GM19099 (cell line): ENCODE data around the gene COL11A1.

ENCODE experiments used
- POLR2A ChIP-seq: IDR thresholded peaks from 3 replicates; pipeline ENCODE4 v1.6.1; 2011; ENCODE audit warnings: low read depth; ENCODE audit not compliant: insufficient read length; ENCODE audit errors: extremely low read depth

COL11A1 gene

DNA sequence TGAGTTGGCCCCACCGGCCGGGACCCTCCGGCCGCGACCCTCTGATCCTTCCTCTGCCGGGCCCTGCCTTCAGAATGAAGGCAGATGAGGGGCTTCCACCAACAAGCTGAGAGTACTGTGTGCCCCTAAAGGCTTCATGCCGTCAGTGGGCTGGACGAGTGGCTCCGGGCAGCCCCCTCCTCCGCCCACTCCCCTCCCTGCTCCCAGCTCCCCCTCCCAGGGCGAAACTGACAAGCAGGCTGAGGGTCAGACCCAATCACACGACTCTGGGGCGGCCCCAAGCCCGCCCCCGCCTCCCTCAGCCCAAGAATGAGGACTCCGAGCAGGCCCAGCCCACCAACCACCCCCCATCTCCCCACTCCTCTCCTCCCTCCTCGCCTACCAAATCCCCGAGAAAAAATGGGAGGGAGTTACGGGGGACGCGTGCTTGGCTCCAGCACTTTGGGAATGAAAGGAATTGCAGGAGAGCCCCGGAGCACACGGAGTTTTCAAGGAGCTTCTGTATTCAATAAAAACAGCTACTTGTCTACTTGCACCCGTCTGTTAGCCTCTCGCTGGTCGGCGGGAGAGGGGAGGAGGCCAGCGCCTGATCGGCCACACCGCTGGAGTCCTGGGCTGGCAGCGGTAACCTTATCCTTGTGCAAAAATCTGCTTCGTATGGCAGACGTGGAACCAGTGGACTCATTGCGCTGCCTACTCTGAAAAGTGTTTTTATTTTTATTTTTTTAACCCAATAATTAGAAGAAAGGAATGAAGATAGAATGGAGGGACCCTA is at the start of gene COL11A1:
Gene COL11A1 (minus strand): TSS at position 147 of the 775 bp plus-strand sequence. CDS start 344 bp downstream, outside the sequence.
- no peak for TF ChIP-seq POLR2A

- TF ChIP-seq POLR2A, result no peak
Measured at GRCh38 chr1:103156966-103157365, 48.6 kb upstream of the COL11A1 start.

- no peak for TF ChIP-seq POLR2A
Measured at GRCh38 chr1:103146166-103146565, 37.8 kb upstream of the COL11A1 start.

GRCh38 chr1:103145449-103145848 is 37.1 kb upstream of the COL11A1 start:
- no peak for TF ChIP-seq POLR2A

GRCh38 chr1:103144681-103145080 is 36.4 kb upstream of the COL11A1 start:
- TF ChIP-seq POLR2A, result no peak

- no peak for TF ChIP-seq POLR2A
Measured at GRCh38 chr1:103142461-103142860, 34.1 kb upstream of the COL11A1 start.

DNA sequence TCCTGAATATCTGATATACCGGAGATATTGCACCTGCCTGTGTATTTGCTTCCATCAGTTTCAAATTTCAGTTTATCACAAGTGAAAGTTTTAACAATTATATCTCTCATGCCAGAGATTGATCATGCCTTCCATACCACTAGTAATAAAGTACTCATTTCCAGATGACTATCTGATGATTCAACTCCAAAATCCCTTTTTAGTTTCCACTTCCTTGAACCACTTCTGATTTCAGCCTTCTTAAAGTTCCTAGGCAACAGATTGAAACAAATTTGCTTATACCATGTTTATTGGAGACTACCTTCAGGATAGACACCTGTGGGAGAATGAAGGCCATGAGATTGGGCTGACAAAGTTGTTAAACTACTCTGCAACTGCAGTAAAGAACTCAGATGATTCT is 21.5 kb upstream of the COL11A1 start:
- TF ChIP-seq POLR2A, result no peak

DNA sequence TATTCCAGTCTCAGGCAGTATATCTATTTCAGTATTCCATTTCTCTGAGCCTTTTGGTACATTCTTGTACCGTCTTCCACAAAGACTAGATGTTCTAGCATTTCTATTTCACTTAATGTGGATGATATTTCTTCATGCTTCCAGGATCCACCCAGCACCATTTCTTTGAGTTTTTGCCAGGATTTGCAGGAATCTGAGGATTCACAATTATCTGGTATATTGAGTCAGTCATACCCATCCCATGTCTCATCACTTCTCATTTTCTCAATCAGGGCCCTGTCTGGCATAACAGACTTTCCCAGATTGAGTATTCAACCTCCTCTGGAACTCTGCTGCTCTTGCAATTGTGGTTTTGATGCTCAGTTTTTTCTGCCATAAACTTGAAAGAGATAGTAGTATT is 20.9 kb upstream of the COL11A1 start:
- no peak for TF ChIP-seq POLR2A

- no peak for TF ChIP-seq POLR2A
Measured at GRCh38 chr1:103125219-103125618, 16.9 kb upstream of the COL11A1 start.

DNA sequence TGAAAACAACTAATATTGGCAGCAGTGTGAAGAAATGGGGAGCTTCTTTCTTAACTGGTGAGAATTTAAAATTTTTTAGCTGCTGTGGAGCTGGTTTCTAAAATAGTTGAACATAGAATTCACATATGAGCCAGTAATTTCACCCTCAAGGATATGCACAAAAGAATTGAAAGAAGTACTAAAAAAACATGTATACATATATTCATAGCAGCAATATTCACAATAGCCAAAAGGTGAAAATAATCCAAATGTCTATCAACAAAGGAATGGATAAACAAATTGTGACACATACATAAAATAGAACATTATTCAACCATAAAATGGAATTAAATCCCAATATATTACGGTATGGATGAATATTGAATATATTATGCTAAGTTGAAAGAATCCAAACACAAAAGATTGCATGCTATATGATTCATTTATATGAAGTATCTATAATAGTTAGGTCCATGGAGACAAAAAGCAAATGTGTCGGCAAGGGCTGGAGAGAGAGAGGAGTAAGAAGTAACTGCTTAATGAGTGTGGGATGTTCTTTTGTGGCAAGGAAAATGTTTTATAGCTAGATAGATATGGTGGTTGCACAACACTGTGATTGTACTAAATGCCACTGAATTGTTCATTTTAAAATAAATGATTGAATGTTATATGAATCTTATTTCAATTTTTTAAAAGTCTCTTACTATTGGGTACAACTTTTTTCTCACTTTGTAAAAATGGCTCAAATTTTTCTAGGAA is 14.8 kb upstream of the COL11A1 start:
- TF ChIP-seq POLR2A, result no peak

DNA sequence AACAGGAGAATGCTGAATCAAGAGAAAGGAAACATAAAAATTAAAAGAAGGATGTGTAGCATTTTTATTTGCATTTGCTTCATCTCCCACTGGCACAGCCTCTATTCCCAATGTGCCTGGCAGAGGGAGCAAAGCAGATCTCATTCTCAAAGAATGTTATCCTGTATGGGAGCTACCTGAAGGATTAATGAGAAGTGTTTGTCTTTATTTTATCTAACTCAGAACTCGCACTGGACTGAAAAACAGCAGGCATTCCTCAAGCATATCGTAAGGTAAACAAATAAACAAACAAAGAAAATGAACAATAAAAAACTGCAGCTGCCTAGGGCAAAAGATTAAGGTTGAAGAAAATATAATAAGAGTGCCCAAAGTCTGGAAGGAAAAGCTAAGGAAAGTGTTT is 12.7 kb upstream of the COL11A1 start:
- no peak for TF ChIP-seq POLR2A

DNA sequence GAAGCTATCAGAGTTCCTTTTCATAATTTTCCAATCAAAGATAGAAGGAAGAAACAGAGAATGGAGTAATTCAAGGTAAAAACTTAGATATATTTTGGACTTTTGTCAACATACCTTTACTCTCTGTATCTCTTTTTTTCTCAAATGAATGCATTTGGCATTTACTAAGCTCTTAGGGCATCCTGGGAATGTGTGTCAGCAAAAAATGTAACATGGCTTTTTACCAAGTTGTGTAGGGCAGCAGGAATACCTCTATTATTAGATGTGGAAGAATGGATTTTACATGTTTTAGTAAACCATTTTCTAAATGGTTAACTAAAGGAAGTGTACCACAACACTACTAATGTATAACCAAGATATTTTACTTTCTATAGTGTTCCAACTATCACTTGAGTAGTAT is 4.2 kb upstream of the COL11A1 start:
- no peak for TF ChIP-seq POLR2A

DNA sequence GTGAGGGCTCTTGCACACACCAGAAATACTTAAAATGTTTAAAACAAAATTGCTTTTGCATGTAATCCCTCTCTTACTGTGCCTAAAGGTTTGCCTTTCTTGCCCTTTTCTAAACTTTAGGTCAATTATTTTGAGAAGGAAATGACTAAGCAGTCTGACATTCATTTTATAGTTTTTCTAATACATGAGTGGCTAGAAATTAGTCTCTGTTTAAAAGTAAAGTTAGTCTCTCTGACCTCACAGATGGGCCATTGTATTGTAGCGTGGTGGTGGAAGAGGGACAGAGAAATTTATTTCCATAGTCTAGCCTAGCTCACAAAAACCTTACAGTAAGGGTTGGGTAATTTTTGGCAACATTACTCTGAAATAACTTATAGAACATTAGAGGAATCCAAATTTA is 3.6 kb upstream of the COL11A1 start:
- TF ChIP-seq POLR2A, result no peak

GRCh38 chr1:103110701-103111100 is 2.4 kb upstream of the COL11A1 start:
- no peak for TF ChIP-seq POLR2A

- no peak for TF ChIP-seq POLR2A
Measured at GRCh38 chr1:103109311-103109920, 1.1 kb upstream of the COL11A1 start.
